ENCODE data around the gene ST6GALNAC3. TPM values are rescaled to one million over a fixed set of nuclear protein-coding genes. Genes with fewer than 3 reads are reported as not detected.

ST6GALNAC3 gene
- total RNA-seq, 2 experiments from 2014 or later = 0.50 to 1.2 TPM

GRCh38 chr1:76254104-76255030 is 179.8 kb downstream of the ST6GALNAC3 start:
- Histone ChIP-seq H4K20me1 (ENCODE audit: insufficient read depth, low read length) (no peaks in the 10 kb centered on the region), H3K27ac (ENCODE audit: low read depth, low read length, poor library complexity, severe bottlenecking) (no peak overlapping the region), H3K4me2 (ENCODE audit: low read length) (no peak overlapping the region), H3K4me3 (ENCODE audit: low read depth, low read length, poor library complexity, severe bottlenecking) (no peak overlapping the region), H2AFZ (ENCODE audit: low read length) (no peak overlapping the region), H3K9me3 (ENCODE audit: low read length) (peaks cover 5% of the 10 kb centered on the region; the same call in 1 of the 2 replicates), H3K9me2 (ENCODE audit: insufficient read depth, low read length) (no peaks in the 10 kb centered on the region), H3K4me1 (ENCODE audit: insufficient read depth, low read length, poor library complexity, severe bottlenecking) (peaks cover 5% of the 10 kb centered on the region), H3K36me3 (ENCODE audit: insufficient read depth, low read length) (no peaks in the 10 kb centered on the region), H3K79me2 (ENCODE audit: insufficient read depth, low read depth, low read length) (no peaks in the 10 kb centered on the region)
- CTCF ChIA-PET (ENCODE audit: unreplicated experiment) = no interaction called here
- no peak for DNase-seq (ENCODE audit: low spot score)
- POLR2A ChIA-PET = interaction anchor here (1.4 kb wide), 1 partner anchor 27 kb away, joined by 4 read pairs; no protein-coding TSS in a partner anchor
- BruUV-seq (replicated peaks) = no TSS peak
- TF ChIP-seq CTCF (conservative IDR thresholded peaks at IDR 0.05; ENCODE audit: low read length) = no peak
- no peak for TF ChIP-seq EZH2phosphoT487 (IDR thresholded peaks at IDR 0.05; ENCODE audit: borderline replicate concordance, low read depth, low read length)
- intact Hi-C loops (cut with micrococcal nuclease; ENCODE audit: unreplicated experiment) = no loop called here

- POLR2A ChIA-PET = interaction anchor here (0.7 kb wide), 2 partner anchors 34 to 1338 kb away, joined by 3 read pairs; no protein-coding TSS in a partner anchor
- Histone ChIP-seq H3K9me2 (ENCODE audit: insufficient read depth, low read length) (no peaks in the 10 kb centered on the region), H4K20me1 (ENCODE audit: insufficient read depth, low read length) (no peaks in the 10 kb centered on the region), H3K27ac (ENCODE audit: low read depth, low read length, poor library complexity, severe bottlenecking) (no peak overlapping the region), H3K4me2 (ENCODE audit: low read length) (no peak overlapping the region; the same call in 1 of the 2 replicates), H3K4me3 (ENCODE audit: low read depth, low read length, poor library complexity, severe bottlenecking) (no peak overlapping the region), H3K4me1 (ENCODE audit: insufficient read depth, low read length, poor library complexity, severe bottlenecking) (peaks cover 14% of the 10 kb centered on the region), H3K36me3 (ENCODE audit: insufficient read depth, low read length) (no peaks in the 10 kb centered on the region), H2AFZ (ENCODE audit: low read length) (0 out of 2 replicates have a peak overlapping the region, but pooled peaks have one; percentile 16), H3K9me3 (ENCODE audit: low read length) (no peaks in the 10 kb centered on the region), H3K79me2 (ENCODE audit: insufficient read depth, low read depth, low read length) (no peaks in the 10 kb centered on the region)
- no TSS peak for BruUV-seq (replicated peaks)
- CTCF ChIA-PET (ENCODE audit: unreplicated experiment) = no interaction called here
- no peak for DNase-seq (ENCODE audit: low spot score)
- intact Hi-C loops (cut with micrococcal nuclease; ENCODE audit: unreplicated experiment) = no loop called here
- TF ChIP-seq CTCF (conservative IDR thresholded peaks at IDR 0.05; ENCODE audit: low read length) (no peak), EZH2phosphoT487 (IDR thresholded peaks at IDR 0.05; ENCODE audit: borderline replicate concordance, low read depth, low read length) (no peak)
Observed at GRCh38 chr1:76256289-76257223, 182.0 kb downstream of the ST6GALNAC3 start.

Measured in OCI-LY7 (cell line).